Liver (tissue), 9 donors: ENCODE measurements around the gene RBP4. TPM values are rescaled to one million over a fixed set of nuclear protein-coding genes. Genes with fewer than 3 reads are reported as not detected.

Source experiments
- DNase-seq: peaks from one replicate; pipeline ENCODE4 v3.0.0-alpha.2; 2017; ENCODE audit warnings: low spot score
- H3K27ac ChIP-seq, 2 donors: one replicate each; pipeline ENCODE4 v1.7.0; 2013; ENCODE audit warnings: inconsistent platforms in 2 of 2, low read length in 2 of 2, control low read depth in 1 of 2, low read depth in 1 of 2, mild to moderate bottlenecking in 1 of 2
- H3K27me3 ChIP-seq, 4 donors: one replicate each; pipeline versions ENCODE4 v1.6.1 to v1.7.0; 2013; ENCODE audit warnings: low read length in 3 of 4, inconsistent platforms in 1 of 4, mild to moderate bottlenecking in 1 of 4, moderate library complexity in 1 of 4; ENCODE audit not compliant: control insufficient read depth in 4 of 4, insufficient read depth in 4 of 4
- H3K36me3 ChIP-seq, 4 donors: one replicate each; pipeline versions ENCODE4 v1.6.1 to v1.7.0; 2013; ENCODE audit warnings: low read length in 3 of 4, mild to moderate bottlenecking in 3 of 4, low read depth in 1 of 4, moderate library complexity in 1 of 4; ENCODE audit not compliant: control insufficient read depth in 4 of 4, insufficient read depth in 3 of 4
- H3K4me1 ChIP-seq, 4 donors: one replicate each; pipeline versions ENCODE4 v1.6.1 to v1.7.0; 2013; ENCODE audit warnings: low read length in 3 of 4, mild to moderate bottlenecking in 3 of 4, moderate library complexity in 1 of 4; ENCODE audit not compliant: control insufficient read depth in 4 of 4, insufficient read depth in 4 of 4
- H3K4me3 ChIP-seq, 3 donors: one replicate each; pipeline versions ENCODE4 v1.6.1 to v1.7.0; 2013; ENCODE audit warnings: low read length in 3 of 3, control low read depth in 1 of 3, low read depth in 1 of 3, mild to moderate bottlenecking in 1 of 3
- H3K9ac ChIP-seq, 2 donors: one replicate each; pipeline ENCODE4 v1.7.0; 2013; ENCODE audit warnings: low read length in 2 of 2, mild to moderate bottlenecking in 2 of 2, moderate library complexity in 2 of 2, control low read depth in 1 of 2, low read depth in 1 of 2
- H3K9me3 ChIP-seq, 4 donors: one replicate each; pipeline versions ENCODE4 v1.6.1 to v1.7.0; 2013; ENCODE audit warnings: low read length in 3 of 4; ENCODE audit not compliant: control insufficient read depth in 4 of 4
- EGR1 ChIP-seq, 2 donors: IDR thresholded peaks; 2 replicates each; pipeline ENCODE4 v1.6.1; 2016 to 2018; ENCODE audit warnings: antibody characterized with exemption in 2 of 2, low read depth in 2 of 2
- FOXA2 ChIP-seq: IDR thresholded peaks from 2 replicates; pipeline ENCODE4 v1.6.1; 2016; ENCODE audit warnings: antibody characterized with exemption
- GABPA ChIP-seq, 2 donors: IDR thresholded peaks in 1 of 2; conservative IDR thresholded peaks in 1 of 2; 2 replicates each; pipeline ENCODE4 v1.6.1; 2016; ENCODE audit warnings: antibody characterized with exemption in 2 of 2, mild to moderate bottlenecking in 1 of 2, moderate library complexity in 1 of 2
- HNF4A ChIP-seq, 2 donors: conservative IDR thresholded peaks; 2 replicates each; pipeline ENCODE4 v1.6.1; 2016; ENCODE audit warnings: antibody characterized with exemption in 2 of 2, mild to moderate bottlenecking in 2 of 2
- HNF4G ChIP-seq: IDR thresholded peaks from 2 replicates; pipeline ENCODE4 v1.6.1; 2016; ENCODE audit warnings: antibody characterized with exemption
- JUND ChIP-seq, 2 donors: IDR thresholded peaks; 2 replicates each; pipeline ENCODE4 v1.6.1; 2016; ENCODE audit warnings: antibody characterized with exemption in 2 of 2
- NR2F2 ChIP-seq: IDR thresholded peaks from 2 replicates; pipeline ENCODE4 v1.6.1; 2016; ENCODE audit warnings: antibody characterized with exemption
- RAD21 ChIP-seq, 2 donors: IDR thresholded peaks; 2 replicates each; pipeline ENCODE4 v1.6.1; 2016; ENCODE audit warnings: antibody characterized with exemption in 2 of 2, mild to moderate bottlenecking in 2 of 2
- RXRA ChIP-seq, 2 donors: IDR thresholded peaks; 2 replicates each; pipeline ENCODE4 v1.6.1; 2017 to 2018; ENCODE audit warnings: antibody characterized with exemption in 2 of 2, mild to moderate bottlenecking in 1 of 2
- TAF1 ChIP-seq: conservative IDR thresholded peaks from 2 replicates; pipeline ENCODE4 v1.6.1; 2016; ENCODE audit warnings: antibody characterized with exemption, mild to moderate bottlenecking
- YY1 ChIP-seq: IDR thresholded peaks from 2 replicates; pipeline ENCODE4 v1.6.1; 2016; ENCODE audit warnings: antibody characterized with exemption, mild to moderate bottlenecking
- WGBS: extraction: QIAGEN DNeasy Blood & Tissue Kit; methylation state at CpG from one replicate; pipeline ENCODE4 v1.1.7; 2013; 5-methylcytosine and 5-hydroxymethylcytosine counted together
- polyA plus RNA-seq, 2 donors: library from polyadenylated mRNA; stranded (reverse) in 1 of 2; unstranded in 1 of 2; fragments of 200-250 nt in 1 of 2; fragments of >200 nt in 1 of 2; fragmentation: Nextera tagmentation in 1 of 2; extraction: Ambion mirVana in 1 of 2; gene quantifications; one replicate each; pipeline versions ENCODE4 v1.2.1 to v1.2.3, GENCODE V29; 2013 to 2015
- total RNA-seq, 2 donors: library from RNA; depleted of rRNA; stranded (reverse); fragments of >200 nt; gene quantifications; one replicate each; pipeline ENCODE4 v1.2.3, GENCODE V29; 2014
- TF ChIP-seq, protein P1 (sequence below): fragments of 150-350 bp; IDR thresholded peaks from 2 replicates; pipeline ENCODE4 v1.5.1; 2017; ENCODE audit warnings: improper control_type of control experiment, low read depth, low read length; ENCODE audit not compliant: missing input control
- TF ChIP-seq, protein P2 (sequence below): IDR thresholded peaks from 2 replicates; pipeline ENCODE4 v1.6.1; 2016; ENCODE audit warnings: antibody characterized with exemption
- TF ChIP-seq, protein P3 (sequence below): IDR thresholded peaks from 2 replicates; pipeline ENCODE4 v1.6.1; 2016; ENCODE audit warnings: antibody characterized with exemption
- TF ChIP-seq, protein P4 (sequence below): IDR thresholded peaks from 2 replicates; pipeline ENCODE4 v1.6.1; 2016; ENCODE audit warnings: antibody characterized with exemption, mild to moderate bottlenecking
- TF ChIP-seq, protein P5 (sequence below): IDR thresholded peaks from 2 replicates; pipeline ENCODE4 v1.6.1; 2016; ENCODE audit warnings: antibody characterized with exemption
- donor health status: healthy.
- donor health status: healthy.
- donor health status: healthy.
- donor health status: healthy.
- donor health status: healthy.

The RBP4 gene
- total and polyA plus RNA-seq, 4 donors: 1,174 to 10,329 (median 3,953) TPM

DNA sequence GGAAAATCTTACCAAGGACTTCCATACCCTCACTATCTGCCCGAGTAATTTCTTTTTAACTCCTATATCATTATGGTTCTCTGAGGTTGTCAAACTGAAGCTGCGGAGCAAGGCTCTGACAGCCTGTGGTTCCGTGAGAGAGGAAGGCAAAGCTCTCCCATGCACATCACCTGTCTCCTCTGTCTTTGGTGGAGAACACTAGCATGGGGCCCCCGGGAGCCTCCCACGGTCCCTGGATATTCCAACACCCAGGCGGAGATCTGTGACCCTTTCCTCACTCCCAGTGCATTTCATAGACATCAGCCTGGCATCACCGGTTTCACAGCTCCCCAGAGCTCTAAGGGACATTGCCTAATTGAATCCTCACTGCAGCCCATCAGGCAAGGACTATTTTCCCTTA is 10.4 kb downstream of the RBP4 start:
- peaks cover 1 to 38% (median 23%) of the 10 kb centered on the region in 4 donors for H3K36me3 ChIP-seq
- no peak for TF ChIP-seq FOXA2
- TF ChIP-seq, protein P1, sequence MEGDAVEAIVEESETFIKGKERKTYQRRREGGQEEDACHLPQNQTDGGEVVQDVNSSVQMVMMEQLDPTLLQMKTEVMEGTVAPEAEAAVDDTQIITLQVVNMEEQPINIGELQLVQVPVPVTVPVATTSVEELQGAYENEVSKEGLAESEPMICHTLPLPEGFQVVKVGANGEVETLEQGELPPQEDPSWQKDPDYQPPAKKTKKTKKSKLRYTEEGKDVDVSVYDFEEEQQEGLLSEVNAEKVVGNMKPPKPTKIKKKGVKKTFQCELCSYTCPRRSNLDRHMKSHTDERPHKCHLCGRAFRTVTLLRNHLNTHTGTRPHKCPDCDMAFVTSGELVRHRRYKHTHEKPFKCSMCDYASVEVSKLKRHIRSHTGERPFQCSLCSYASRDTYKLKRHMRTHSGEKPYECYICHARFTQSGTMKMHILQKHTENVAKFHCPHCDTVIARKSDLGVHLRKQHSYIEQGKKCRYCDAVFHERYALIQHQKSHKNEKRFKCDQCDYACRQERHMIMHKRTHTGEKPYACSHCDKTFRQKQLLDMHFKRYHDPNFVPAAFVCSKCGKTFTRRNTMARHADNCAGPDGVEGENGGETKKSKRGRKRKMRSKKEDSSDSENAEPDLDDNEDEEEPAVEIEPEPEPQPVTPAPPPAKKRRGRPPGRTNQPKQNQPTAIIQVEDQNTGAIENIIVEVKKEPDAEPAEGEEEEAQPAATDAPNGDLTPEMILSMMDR: no peak
- TF ChIP-seq, protein P2, sequence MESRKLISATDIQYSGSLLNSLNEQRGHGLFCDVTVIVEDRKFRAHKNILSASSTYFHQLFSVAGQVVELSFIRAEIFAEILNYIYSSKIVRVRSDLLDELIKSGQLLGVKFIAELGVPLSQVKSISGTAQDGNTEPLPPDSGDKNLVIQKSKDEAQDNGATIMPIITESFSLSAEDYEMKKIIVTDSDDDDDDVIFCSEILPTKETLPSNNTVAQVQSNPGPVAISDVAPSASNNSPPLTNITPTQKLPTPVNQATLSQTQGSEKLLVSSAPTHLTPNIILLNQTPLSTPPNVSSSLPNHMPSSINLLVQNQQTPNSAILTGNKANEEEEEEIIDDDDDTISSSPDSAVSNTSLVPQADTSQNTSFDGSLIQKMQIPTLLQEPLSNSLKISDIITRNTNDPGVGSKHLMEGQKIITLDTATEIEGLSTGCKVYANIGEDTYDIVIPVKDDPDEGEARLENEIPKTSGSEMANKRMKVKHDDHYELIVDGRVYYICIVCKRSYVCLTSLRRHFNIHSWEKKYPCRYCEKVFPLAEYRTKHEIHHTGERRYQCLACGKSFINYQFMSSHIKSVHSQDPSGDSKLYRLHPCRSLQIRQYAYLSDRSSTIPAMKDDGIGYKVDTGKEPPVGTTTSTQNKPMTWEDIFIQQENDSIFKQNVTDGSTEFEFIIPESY: no peak
- TF ChIP-seq HNF4G: no peak
- no peak for TF ChIP-seq NR2F2
- TF ChIP-seq RAD21 (IDR thresholded peaks at IDR 0.05): no peak
- TF ChIP-seq YY1: peak; percentile 10
- no peak for TF ChIP-seq EGR1 (IDR thresholded peaks at IDR 0.05; ENCODE audit: low read depth in 2 of 2)
- H3K27ac ChIP-seq: peak overlapping the region in 1 of 2 donors; percentile 25
- no peak overlapping the region for H3K4me3 ChIP-seq
- H3K9ac ChIP-seq: no peak overlapping the region
- WGBS: 39% methylated on average over 7 of the region's 7 CpGs
- no peaks in the 10 kb centered on the region for H3K27me3 ChIP-seq
- DNase-seq: no peak
- H3K9me3 ChIP-seq: no peaks in the 10 kb centered on the region
- H3K4me1 ChIP-seq: peaks cover 0 to 13% (median 4%) of the 10 kb centered on the region in 4 donors

DNA sequence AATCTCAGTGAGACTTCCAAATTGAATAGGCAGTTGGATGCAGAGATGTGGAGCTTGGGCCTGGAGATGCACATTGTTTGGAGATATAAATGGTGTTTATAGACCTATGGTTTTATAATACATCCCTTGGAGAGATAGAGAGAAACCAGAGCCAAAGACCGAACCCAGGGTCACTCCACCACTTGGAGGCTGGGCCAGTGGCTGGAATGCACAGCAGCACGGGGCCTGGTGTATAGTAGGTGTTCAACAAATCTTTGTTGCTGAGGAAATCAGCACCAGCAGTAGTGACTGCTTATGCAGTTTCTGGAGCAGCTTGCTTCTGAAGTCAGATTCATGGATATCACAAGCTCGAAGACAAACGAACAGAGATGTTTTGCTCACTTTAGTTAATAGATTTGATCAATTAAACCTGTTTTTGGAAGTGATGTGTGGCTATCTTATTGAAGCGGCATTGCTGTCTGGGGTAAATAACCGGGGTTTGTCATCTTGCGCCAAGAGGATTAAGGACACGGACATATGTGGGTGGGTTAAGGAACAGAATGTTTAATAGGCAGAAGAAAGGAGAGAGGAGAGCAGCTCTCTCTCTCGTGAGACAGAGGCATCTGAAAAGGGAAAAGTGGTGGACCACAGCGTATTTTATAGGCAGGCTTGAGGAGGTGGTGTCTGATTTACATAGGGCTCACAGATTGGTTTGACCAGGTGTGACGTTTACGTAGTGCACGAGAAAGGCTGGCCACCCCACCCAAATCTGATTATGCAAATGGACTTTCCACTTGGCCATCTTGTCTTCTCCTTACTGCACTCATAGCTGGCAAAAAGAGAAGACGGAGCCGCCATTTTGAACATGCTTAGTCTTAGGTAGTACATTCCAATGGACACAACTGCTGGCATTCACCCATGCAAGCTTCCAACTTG is 11.1 kb downstream of the RBP4 start:
- H3K4me1 ChIP-seq: peaks cover 0 to 6% (median under 1%) of the 10 kb centered on the region in 4 donors
- H3K36me3 ChIP-seq: peaks cover 1 to 30% (median 19%) of the 10 kb centered on the region in 4 donors
- no peak overlapping the region for H3K4me3 ChIP-seq
- peak in 1 of 2 donors; percentile 35 for TF ChIP-seq JUND (IDR thresholded peaks at IDR 0.05)
- no peak for TF ChIP-seq GABPA (IDR thresholded peaks at IDR 0.05 in 1 of 2, conservative IDR thresholded peaks at IDR 0.05 in 1 of 2)
- peak; percentile 94 for TF ChIP-seq YY1
- TF ChIP-seq, protein P3, sequence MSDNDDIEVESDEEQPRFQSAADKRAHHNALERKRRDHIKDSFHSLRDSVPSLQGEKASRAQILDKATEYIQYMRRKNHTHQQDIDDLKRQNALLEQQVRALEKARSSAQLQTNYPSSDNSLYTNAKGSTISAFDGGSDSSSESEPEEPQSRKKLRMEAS: no peak
- peak; percentile 44 for TF ChIP-seq TAF1
- peak; percentile 42 to 60 for TF ChIP-seq HNF4A (conservative IDR thresholded peaks at IDR 0.05)
- TF ChIP-seq, protein P4, sequence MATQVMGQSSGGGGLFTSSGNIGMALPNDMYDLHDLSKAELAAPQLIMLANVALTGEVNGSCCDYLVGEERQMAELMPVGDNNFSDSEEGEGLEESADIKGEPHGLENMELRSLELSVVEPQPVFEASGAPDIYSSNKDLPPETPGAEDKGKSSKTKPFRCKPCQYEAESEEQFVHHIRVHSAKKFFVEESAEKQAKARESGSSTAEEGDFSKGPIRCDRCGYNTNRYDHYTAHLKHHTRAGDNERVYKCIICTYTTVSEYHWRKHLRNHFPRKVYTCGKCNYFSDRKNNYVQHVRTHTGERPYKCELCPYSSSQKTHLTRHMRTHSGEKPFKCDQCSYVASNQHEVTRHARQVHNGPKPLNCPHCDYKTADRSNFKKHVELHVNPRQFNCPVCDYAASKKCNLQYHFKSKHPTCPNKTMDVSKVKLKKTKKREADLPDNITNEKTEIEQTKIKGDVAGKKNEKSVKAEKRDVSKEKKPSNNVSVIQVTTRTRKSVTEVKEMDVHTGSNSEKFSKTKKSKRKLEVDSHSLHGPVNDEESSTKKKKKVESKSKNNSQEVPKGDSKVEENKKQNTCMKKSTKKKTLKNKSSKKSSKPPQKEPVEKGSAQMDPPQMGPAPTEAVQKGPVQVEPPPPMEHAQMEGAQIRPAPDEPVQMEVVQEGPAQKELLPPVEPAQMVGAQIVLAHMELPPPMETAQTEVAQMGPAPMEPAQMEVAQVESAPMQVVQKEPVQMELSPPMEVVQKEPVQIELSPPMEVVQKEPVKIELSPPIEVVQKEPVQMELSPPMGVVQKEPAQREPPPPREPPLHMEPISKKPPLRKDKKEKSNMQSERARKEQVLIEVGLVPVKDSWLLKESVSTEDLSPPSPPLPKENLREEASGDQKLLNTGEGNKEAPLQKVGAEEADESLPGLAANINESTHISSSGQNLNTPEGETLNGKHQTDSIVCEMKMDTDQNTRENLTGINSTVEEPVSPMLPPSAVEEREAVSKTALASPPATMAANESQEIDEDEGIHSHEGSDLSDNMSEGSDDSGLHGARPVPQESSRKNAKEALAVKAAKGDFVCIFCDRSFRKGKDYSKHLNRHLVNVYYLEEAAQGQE: peak; percentile 66
- TF ChIP-seq, protein P5, sequence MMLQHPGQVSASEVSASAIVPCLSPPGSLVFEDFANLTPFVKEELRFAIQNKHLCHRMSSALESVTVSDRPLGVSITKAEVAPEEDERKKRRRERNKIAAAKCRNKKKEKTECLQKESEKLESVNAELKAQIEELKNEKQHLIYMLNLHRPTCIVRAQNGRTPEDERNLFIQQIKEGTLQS: no peak
- no peak for TF ChIP-seq NR2F2
- peak in 1 of 2 donors; percentile 42 for TF ChIP-seq RXRA (IDR thresholded peaks at IDR 0.05)
- 38% methylated on average over 15 of the region's 15 CpGs for WGBS
- no peaks in the 10 kb centered on the region for H3K27me3 ChIP-seq
- no peak for DNase-seq
- H3K9me3 ChIP-seq: no peaks in the 10 kb centered on the region
- no peak overlapping the region for H3K9ac ChIP-seq
- peak overlapping the region in 1 of 2 donors; percentile 25 for H3K27ac ChIP-seq
